Fibroblast of villous mesenchyme (primary cell): Measurements from ENCODE around the gene C2CD2. TPM values are rescaled to one million over a fixed set of nuclear protein-coding genes. Genes with fewer than 3 reads are reported as not detected.

Source experiments
- DNase-seq: peaks from one replicate; pipeline ENCODE4 v3.0.0-alpha.2; 2010; ENCODE audit warnings: low read depth
- H3K4me3 ChIP-seq: 2 replicates; pipeline ENCODE4 v1.5.1; 2011; ENCODE audit warnings: low read depth, mild to moderate bottlenecking, low read length
- CTCF ChIP-seq: IDR thresholded peaks from 2 replicates; pipeline ENCODE4 v1.5.1; 2012; ENCODE audit warnings: low read depth, mild to moderate bottlenecking, low read length; ENCODE audit not compliant: insufficient read depth
- total RNA-seq: library from RNA; depleted of rRNA; stranded (reverse); fragments of >200 nt; gene quantifications from 2 replicates; pipeline ENCODE4 v1.2.3, GENCODE V29; 2012

Gene C2CD2
- total RNA-seq, 1 donor = 25.0 TPM

- no peak for TF ChIP-seq CTCF
- DNase-seq = no peak
Measured at GRCh38 chr21:41892726-41893125, 61.1 kb downstream of the C2CD2 start.

GRCh38 chr21:41891132-41891531, 62.7 kb downstream of the C2CD2 start:
- no peak for DNase-seq
- no peak for TF ChIP-seq CTCF
- no peak overlapping the region for H3K4me3 ChIP-seq

More at GRCh38 chr21:41892726-41893125, 61.1 kb downstream of the C2CD2 start:
- H3K4me3 ChIP-seq = no peak overlapping the region

- no peak for TF ChIP-seq CTCF
- H3K4me3 ChIP-seq = no peak overlapping the region
- no peak for DNase-seq
Measured at GRCh38 chr21:41890355-41890754, 63.5 kb downstream of the C2CD2 start.

GRCh38 chr21:41888749-41889376, 65.0 kb downstream of the C2CD2 start:
- no peak for TF ChIP-seq CTCF
- H3K4me3 ChIP-seq = no peak overlapping the region
- no peak for DNase-seq

GRCh38 chr21:41887667-41888066, 66.2 kb downstream of the C2CD2 start:
- no peak overlapping the region for H3K4me3 ChIP-seq
- TF ChIP-seq CTCF = no peak
- no peak for DNase-seq

- no peak overlapping the region for H3K4me3 ChIP-seq
- no peak for DNase-seq
- no peak for TF ChIP-seq CTCF
Measured at GRCh38 chr21:41886328-41886727, 67.5 kb downstream of the C2CD2 start.

GRCh38 chr21:41885341-41886024, 68.3 kb downstream of the C2CD2 start:
- no peak overlapping the region for H3K4me3 ChIP-seq
- peak; percentile 37 for DNase-seq
- no peak for TF ChIP-seq CTCF
